Hematopoietic multipotent progenitor cell treated with erythropoietin and hydrocortisone succinate and interleukin-3 and kit ligand, for 4 days (in vitro differentiated cells): Measurements from ENCODE around the gene TP53TG3E.
"Not testable (repeated sequence)": the region's sequence is repeated elsewhere in the genome, so short reads cannot be mapped to it uniquely, and the experiment has no call there.

Source experiments
- DNase-seq: peaks from one replicate; pipeline ENCODE4 v3.0.0-alpha.2; 2015

TP53TG3E gene, protein sequence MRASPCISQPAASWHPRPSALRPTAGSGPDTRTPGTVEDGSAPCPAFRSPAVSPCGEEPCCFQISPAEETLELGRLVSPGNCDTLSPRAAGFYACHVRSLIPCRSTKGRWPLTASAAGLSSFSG

DNA sequence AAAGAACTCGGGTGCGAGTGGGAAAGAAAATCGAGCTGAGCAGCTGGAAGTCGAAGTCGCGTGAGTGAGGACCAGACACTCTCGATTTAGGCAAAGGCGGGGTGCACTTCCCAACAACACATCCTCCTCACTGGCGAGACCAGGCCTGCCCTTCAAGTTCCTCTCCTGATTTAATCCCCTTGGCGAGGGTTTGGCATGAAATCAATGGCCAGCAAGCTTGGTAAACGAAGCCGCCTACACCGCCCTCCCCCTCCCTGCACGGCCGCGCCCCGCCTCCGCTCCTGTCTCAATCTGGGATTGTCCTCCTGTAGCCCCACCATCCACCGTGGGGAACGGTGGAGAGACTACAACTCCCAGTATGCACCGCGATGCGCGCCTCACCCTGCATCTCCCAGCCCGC lies at the start of gene TP53TG3E:
Gene TP53TG3E (plus strand): TSS at position 301 of the 400 bp plus-strand sequence. CDS start 68 bp downstream, at position 369.
- not testable (repeated sequence) for DNase-seq

DNA sequence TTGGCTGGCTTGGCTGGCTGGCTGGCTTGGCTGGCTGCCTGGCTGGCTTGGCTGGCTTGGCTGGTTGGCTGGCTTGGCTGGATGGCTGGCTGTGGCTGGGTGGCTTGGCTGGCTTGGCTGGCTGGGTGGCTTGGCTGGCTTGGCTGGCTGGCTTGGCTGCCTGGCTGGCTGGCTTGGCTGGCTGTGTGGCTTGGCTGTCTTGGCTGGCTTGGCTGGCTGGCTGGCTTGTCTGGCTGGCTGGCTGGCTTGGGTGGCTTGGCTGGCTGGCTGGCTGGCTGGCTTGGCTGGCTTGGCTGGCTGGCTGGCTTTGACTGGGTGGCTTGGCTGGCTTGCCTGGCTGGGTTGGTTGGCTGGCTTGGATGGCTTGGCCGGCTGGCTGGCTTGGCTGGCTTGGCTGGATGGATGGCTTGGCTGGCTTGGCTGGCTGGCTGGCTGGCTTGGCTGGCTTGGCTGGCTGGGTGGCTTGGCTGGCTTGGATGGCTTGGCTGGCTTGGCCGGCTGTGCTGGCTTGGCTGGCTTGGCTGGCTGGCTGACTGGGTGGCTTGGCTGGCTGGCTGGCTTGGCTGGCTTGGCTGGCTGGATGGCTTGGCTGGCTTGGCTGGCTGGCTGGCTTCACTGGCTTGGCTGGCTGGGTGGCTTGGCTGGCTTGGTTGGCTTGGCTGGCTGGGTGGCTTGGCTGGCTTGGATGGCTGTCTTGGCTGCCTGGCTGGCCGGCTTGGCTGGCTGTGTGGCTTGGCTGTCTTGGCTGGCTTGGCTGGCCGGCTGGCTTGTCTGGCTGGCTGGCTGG lies 32.3 kb downstream of the TP53TG3E start:
- not testable (repeated sequence) for DNase-seq

DNA sequence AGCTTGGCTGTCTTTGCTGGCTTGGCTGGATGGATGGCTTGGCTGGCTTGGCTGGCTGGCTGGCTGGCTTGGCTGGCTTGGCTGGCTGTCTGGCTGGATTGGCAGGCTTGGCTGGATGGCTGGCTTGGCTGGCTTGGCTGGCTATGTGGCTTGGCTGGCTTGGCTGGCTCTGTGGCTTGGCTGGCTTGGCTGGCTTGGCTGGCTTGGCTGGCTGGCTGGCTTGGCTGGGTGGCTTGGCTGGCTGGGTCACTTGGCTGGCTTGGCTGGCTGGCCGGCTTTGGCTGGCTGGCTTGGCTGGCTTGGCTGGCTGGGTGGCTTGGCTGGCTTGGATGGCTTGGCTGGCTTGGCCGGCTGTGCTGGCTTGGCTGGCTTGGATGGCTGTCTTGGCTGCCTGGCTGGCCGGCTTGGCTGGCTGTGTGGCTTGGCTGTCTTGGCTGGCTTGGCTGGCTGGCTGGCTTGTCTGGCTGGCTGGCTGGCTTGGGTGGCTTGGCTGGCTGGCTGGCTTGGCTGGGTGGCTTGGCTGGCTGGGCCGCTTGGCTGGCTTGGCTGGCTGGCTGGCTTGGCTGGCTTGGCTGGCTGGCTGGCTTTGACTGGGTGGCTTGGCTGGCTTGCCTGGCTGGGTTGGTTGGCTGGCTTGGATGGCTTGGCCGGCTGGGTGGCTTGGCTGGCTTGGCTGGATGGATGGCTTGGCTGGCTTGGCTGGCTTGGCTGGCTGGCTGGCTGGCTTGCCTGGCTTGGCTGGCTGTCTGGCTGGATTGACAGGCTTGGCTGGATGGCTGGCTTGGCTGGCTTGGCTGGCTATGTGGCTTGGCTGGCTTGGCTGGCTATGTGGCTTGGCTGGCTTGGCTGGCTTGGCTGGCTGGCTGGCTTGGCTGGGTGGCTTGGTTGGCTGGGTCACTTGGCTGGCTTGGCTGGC lies 33.8 kb downstream of the TP53TG3E start:
- not testable (repeated sequence) for DNase-seq

DNA sequence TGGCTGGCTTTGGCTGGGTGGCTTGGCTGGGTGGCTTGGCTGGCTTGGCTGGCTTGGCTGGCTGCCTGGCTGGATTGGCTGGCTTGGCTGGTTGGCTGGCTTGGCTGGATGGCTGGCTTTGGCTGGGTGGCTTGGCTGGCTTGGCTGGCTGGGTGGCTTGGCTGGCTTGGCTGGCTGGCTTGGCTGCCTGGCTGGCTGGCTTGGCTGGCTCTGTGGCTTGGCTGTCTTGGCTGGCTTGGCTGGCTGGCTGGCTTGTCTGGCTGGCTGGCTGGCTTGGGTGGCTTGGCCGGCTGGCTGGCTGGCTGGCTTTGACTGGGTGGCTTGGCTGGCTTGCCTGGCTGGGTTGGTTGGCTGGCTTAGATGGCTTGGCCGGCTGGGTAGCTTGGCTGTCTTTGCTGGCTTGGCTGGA lies 34.4 kb downstream of the TP53TG3E start:
- DNase-seq = not testable (repeated sequence)

DNA sequence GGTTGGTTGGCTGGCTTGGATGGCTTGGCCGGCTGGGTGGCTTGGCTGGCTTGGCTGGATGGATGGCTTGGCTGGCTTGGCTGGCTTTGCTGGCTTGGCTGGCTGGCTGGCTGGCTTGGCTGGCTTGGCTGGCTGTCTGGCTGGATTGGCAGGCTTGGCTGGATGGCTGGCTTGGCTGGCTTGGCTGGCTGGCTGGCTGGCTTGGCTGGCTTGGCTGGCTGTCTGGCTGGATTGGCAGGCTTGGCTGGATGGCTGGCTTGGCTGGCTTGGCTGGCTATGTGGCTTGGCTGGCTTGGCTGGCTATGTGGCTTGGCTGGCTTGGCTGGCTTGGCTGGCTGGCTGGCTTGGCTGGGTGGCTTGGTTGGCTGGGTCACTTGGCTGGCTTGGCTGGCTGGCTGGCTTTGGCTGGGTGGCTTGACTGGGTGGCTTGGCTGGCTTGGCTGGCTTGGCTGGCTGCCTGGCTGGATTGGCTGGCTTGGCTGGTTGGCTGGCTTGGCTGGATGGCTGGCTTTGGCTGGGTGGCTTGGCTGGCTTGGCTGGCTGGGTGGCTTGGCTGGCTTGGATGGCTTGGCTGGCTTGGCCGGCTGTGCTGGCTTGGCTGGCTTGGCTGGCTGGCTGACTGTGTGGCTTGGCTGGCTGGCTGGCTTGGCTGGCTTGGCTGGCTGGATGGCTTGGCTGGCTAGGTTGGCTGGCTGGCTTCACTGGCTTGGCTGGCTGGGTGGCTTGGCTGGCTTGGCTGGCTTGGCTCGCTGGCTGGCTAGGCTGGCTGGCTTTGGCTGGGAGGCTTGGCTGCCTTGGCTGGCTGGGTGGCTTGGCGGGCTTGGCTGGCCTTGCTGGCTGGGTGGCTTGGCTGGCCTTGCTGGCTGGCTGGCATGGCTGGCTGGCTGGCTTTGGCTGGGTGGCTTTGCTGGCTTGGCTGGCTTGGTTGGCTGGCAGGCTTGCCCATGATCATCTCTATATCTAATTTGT lies 35.3 kb downstream of the TP53TG3E start:
- DNase-seq = not testable (repeated sequence)
